H9 (cell line): Measurements from ENCODE around the gene DLG2. TPM values are rescaled to one million over a fixed set of nuclear protein-coding genes. Genes with fewer than 3 reads are reported as not detected.

Experiments
- DNase-seq: peaks from one replicate; pipeline ENCODE4 v3.0.0-alpha.2; 2017
- H2AFZ ChIP-seq: one replicate; pipeline ENCODE4 v1.6.1; 2013; ENCODE audit warnings: mild to moderate bottlenecking, low read length, control low read depth, moderate library complexity
- H2AK5ac ChIP-seq: 2 replicates; pipeline ENCODE4 v1.6.1; 2013; ENCODE audit warnings: low read length, control low read depth, mixed read lengths; ENCODE audit not compliant: insufficient read length
- H2BK120ac ChIP-seq: one replicate; pipeline ENCODE4 v1.6.1; 2013; ENCODE audit warnings: low read depth, mild to moderate bottlenecking, low read length, control low read depth, inconsistent platforms; ENCODE audit not compliant: poor library complexity, severe bottlenecking
- H2BK12ac ChIP-seq: 2 replicates; pipeline ENCODE4 v1.6.1; 2013; ENCODE audit warnings: low read length, control low read depth, mixed read lengths, low read depth; ENCODE audit not compliant: insufficient read length
- H2BK15ac ChIP-seq: 2 replicates; pipeline ENCODE4 v1.6.1; 2013; ENCODE audit warnings: low read depth, low read length, control low read depth
- H2BK20ac ChIP-seq: one replicate; pipeline ENCODE4 v1.6.1; 2013; ENCODE audit warnings: low read depth, mild to moderate bottlenecking, low read length, control low read depth, inconsistent platforms; ENCODE audit not compliant: poor library complexity, severe bottlenecking
- H2BK5ac ChIP-seq: 2 replicates; pipeline ENCODE4 v1.6.1; 2013; ENCODE audit warnings: low read length, control low read depth, mixed read lengths; ENCODE audit not compliant: insufficient read length
- H3K14ac ChIP-seq: 2 replicates; pipeline ENCODE4 v1.6.1; 2013; ENCODE audit warnings: low read length, control low read depth; ENCODE audit not compliant: insufficient read depth
- H3K18ac ChIP-seq: 2 replicates; pipeline ENCODE4 v1.6.1; 2013; ENCODE audit warnings: low read depth, mild to moderate bottlenecking, mixed read lengths, low read length, control low read depth; ENCODE audit not compliant: insufficient read length
- H3K23ac ChIP-seq: 2 replicates; pipeline ENCODE4 v1.6.1; 2013; ENCODE audit warnings: low read length, control low read depth, mixed read lengths, low read depth; ENCODE audit not compliant: insufficient read length
- H3K23me2 ChIP-seq: 2 replicates; pipeline ENCODE4 v1.6.1; 2013; ENCODE audit warnings: low read depth, mild to moderate bottlenecking, mixed read lengths, low read length, control low read depth; ENCODE audit not compliant: insufficient read length, poor library complexity, severe bottlenecking
- H3K27ac ChIP-seq: 2 replicates; pipeline ENCODE4 v1.5.1; 2013; ENCODE audit warnings: low read length, control low read depth, mixed read lengths, low read depth; ENCODE audit not compliant: insufficient read length
- H3K27me3 ChIP-seq: 2 replicates; pipeline ENCODE4 v1.6.1; 2013; ENCODE audit warnings: low read length, control low read depth, inconsistent platforms; ENCODE audit not compliant: insufficient read depth
- H3K4ac ChIP-seq: 2 replicates; pipeline ENCODE4 v1.6.1; 2013; ENCODE audit warnings: low read depth, mild to moderate bottlenecking, control low read depth, inconsistent platforms, low read length, moderate library complexity
- H3K4me1 ChIP-seq: 2 replicates; pipeline ENCODE4 v1.6.1; 2013; ENCODE audit warnings: low read length, control low read depth, inconsistent platforms; ENCODE audit not compliant: insufficient read depth
- H3K4me2 ChIP-seq: 2 replicates; pipeline ENCODE4 v1.6.1; 2013; ENCODE audit warnings: low read length, control low read depth, mixed read lengths; ENCODE audit not compliant: insufficient read length, insufficient read depth
- H3K56ac ChIP-seq: 2 replicates; pipeline ENCODE4 v1.6.1; 2013; ENCODE audit warnings: low read depth, mild to moderate bottlenecking, mixed read lengths, low read length, control low read depth; ENCODE audit not compliant: insufficient read length
- H3K79me1 ChIP-seq: 2 replicates; pipeline ENCODE4 v1.6.1; 2013; ENCODE audit warnings: low read depth, mild to moderate bottlenecking, moderate library complexity, low read length, control low read depth, inconsistent platforms; ENCODE audit not compliant: insufficient read depth, poor library complexity, severe bottlenecking
- H3K79me2 ChIP-seq: 2 replicates; pipeline ENCODE4 v1.6.1; 2013; ENCODE audit warnings: low read length, control low read depth, inconsistent platforms; ENCODE audit not compliant: insufficient read depth
- H3K9ac ChIP-seq: 2 replicates; pipeline ENCODE4 v1.6.1; 2013; ENCODE audit warnings: low read length, control low read depth, mixed read lengths; ENCODE audit not compliant: insufficient read length; ENCODE audit errors: extremely low read depth
- H3K9me3 ChIP-seq: one replicate; pipeline ENCODE4 v1.6.1; 2013; ENCODE audit warnings: low read depth, low read length, inconsistent platforms; ENCODE audit not compliant: control insufficient read depth
- H3T11ph ChIP-seq: one replicate; pipeline ENCODE4 v1.6.1; 2013; ENCODE audit warnings: mild to moderate bottlenecking, low read length, control low read depth, inconsistent platforms
- H4K20me1 ChIP-seq: one replicate; pipeline ENCODE4 v1.6.1; 2013; ENCODE audit not compliant: control insufficient read depth, insufficient read length, insufficient read depth
- H4K5ac ChIP-seq: 2 replicates; pipeline ENCODE4 v1.6.1; 2013; ENCODE audit warnings: low read depth, mild to moderate bottlenecking, mixed read lengths, low read length, control low read depth; ENCODE audit not compliant: insufficient read length
- H4K8ac ChIP-seq: replicated peaks from 2 replicates; pipeline ENCODE4 v1.6.1; 2013; ENCODE audit warnings: low read length, control low read depth, mixed read lengths, low read depth; ENCODE audit not compliant: insufficient read length
- H4K91ac ChIP-seq: 2 replicates; pipeline ENCODE4 v1.6.1; 2013; ENCODE audit warnings: low read depth, mild to moderate bottlenecking, moderate library complexity, mixed read lengths, low read length, control low read depth; ENCODE audit not compliant: insufficient read length
- H3K27ac Mint-ChIP-seq, 3 experiments: 2 replicates in 2 of 3; 3 replicates in 1 of 3; pipeline ENCODE4 v1.8.0; 2020 to 2021; ENCODE audit warnings: mixed read lengths in 3 of 3, mild to moderate bottlenecking in 1 of 3, moderate library complexity in 1 of 3
- H3K27me3 Mint-ChIP-seq: 2 replicates; pipeline ENCODE4 v1.8.0; 2021; ENCODE audit warnings: low read depth, mild to moderate bottlenecking, moderate library complexity, mixed read lengths
- H3K36me3 Mint-ChIP-seq, 3 experiments: 2 replicates in 2 of 3; 3 replicates in 1 of 3; pipeline ENCODE4 v1.8.0; 2020 to 2021; ENCODE audit warnings: low read depth in 3 of 3, mixed read lengths in 3 of 3; ENCODE audit not compliant: insufficient read depth in 1 of 3
- H3K4me1 Mint-ChIP-seq, 2 experiments: 2 replicates each; pipeline ENCODE4 v1.8.0; 2020; ENCODE audit warnings: mixed read lengths in 2 of 2
- H3K4me3 Mint-ChIP-seq, 2 experiments: 2 replicates in 1 of 2; 3 replicates in 1 of 2; pipeline ENCODE4 v1.8.0; 2020 to 2021; ENCODE audit warnings: mild to moderate bottlenecking in 2 of 2, mixed read lengths in 2 of 2, moderate library complexity in 1 of 2
- H3K9me3 Mint-ChIP-seq, 2 experiments: 2 replicates in 1 of 2; 3 replicates in 1 of 2; pipeline ENCODE4 v1.8.0; 2020; ENCODE audit warnings: mild to moderate bottlenecking in 2 of 2, mixed read lengths in 2 of 2, moderate library complexity in 1 of 2
- CTCF ChIP-seq: fragments of 200-600 bp; sonication (generic); conservative IDR thresholded peaks from 3 replicates; pipeline ENCODE4 v1.8.0; 2021; ENCODE audit warnings: antibody characterized with exemption, mild to moderate bottlenecking
- WGBS: extraction: QIAGEN DNeasy Blood & Tissue Kit; methylation state at CpG from one replicate; pipeline ENCODE4 v1.1.7; 2013; ENCODE audit warnings: missing lambda C conversion rate, low lambda C conversion rate, mixed read lengths; ENCODE audit not compliant: insufficient read length; ENCODE audit errors: extremely low coverage; 5-methylcytosine and 5-hydroxymethylcytosine counted together
- total RNA-seq: library from RNA; stranded (reverse); gene quantifications from 2 replicates; pipeline ENCODE4 v1.2.1, GENCODE V29; 2021

DLG2 gene
- total RNA-seq, 1 experiment from 2014 or later = 8.0 TPM

GRCh38 chr11:85481862-85482261, 145.3 kb downstream of the DLG2 start:
- Histone ChIP-seq H3T11ph (no peak overlapping the region), H3K9me3 (no peaks in the 10 kb centered on the region), H3K23ac (no peak overlapping the region), H3K56ac (no peak overlapping the region), H3K4me1 (no peaks in the 10 kb centered on the region), H3K23me2 (no peaks in the 10 kb centered on the region), H3K27me3 (no peaks in the 10 kb centered on the region), H3K79me2 (no peaks in the 10 kb centered on the region), H4K91ac (peak overlapping the region; percentile 53), H4K20me1 (no peaks in the 10 kb centered on the region), H2BK12ac (no peak overlapping the region), H2BK5ac (no peak overlapping the region), H3K4ac (no peak overlapping the region), H2BK15ac (no peak overlapping the region), H2BK120ac (no peak overlapping the region), H3K14ac (no peak overlapping the region), H2AK5ac (no peak overlapping the region), H4K8ac (no peak overlapping the region), H3K4me2 (no peak overlapping the region), H4K5ac (no peak overlapping the region), H3K18ac (no peak overlapping the region), H3K79me1 (no peaks in the 10 kb centered on the region), H3K27ac (no peak overlapping the region), H3K9ac (no peak overlapping the region), H2BK20ac (no peak overlapping the region), H2AFZ (no peak overlapping the region)
- 0 out of 4 replicates have a peak, but pooled peaks cover 0 to 3% of the 10 kb centered on the region in 2 experiments for H3K4me1 Mint-ChIP-seq
- H3K9me3 Mint-ChIP-seq = peaks cover 9 to 10% of the 10 kb centered on the region in 2 experiments
- no peak for DNase-seq
- peaks cover 0 to 7% (median 6%) of the 10 kb centered on the region in 3 experiments for H3K36me3 Mint-ChIP-seq
- WGBS = no CpG with 5 or more reads among the region's 1 CpG
- TF ChIP-seq CTCF = no peak
- no peaks in the 10 kb centered on the region for H3K27me3 Mint-ChIP-seq
- H3K27ac Mint-ChIP-seq = peak overlapping the region in 1 of 3 experiments; percentile 40; a peak in 1 of 7 replicates
- H3K4me3 Mint-ChIP-seq = no peak overlapping the region
